Measurements from ENCODE around the gene PIK3AP1.

GRCh38 chr10:96573036-96573435 lies 147.3 kb downstream of the PIK3AP1 start:
- TF ChIP-seq CTCF (IDR thresholded peaks at IDR 0.05 in 8 of 11, conservative IDR thresholded peaks at IDR 0.05 in 3 of 11), result no peak
- no peak for TF ChIP-seq POLR2AphosphoS5 (IDR thresholded peaks at IDR 0.05)
